T-helper 2 cell (primary cell): ENCODE results near the gene SMG6.

Experiments
- DNase-seq, 5 experiments: peaks; one replicate each; pipeline versions ENCODE4 v3.0.0 to v3.0.0-alpha.2; 2012 to 2022

Gene SMG6

GRCh38 chr17:2232244-2232638, 71.3 kb downstream of the SMG6 start:
- DNase-seq = no peak

- DNase-seq = no peak
Observed at GRCh38 chr17:2230877-2231276, 72.7 kb downstream of the SMG6 start.

GRCh38 chr17:2227025-2227699, 76.4 kb downstream of the SMG6 start:
- no peak for DNase-seq

GRCh38 chr17:2223617-2223927, 80.0 kb downstream of the SMG6 start:
- no peak for DNase-seq

- DNase-seq = peak in 2 of 5 experiments; percentile 56 to 82
Observed at GRCh38 chr17:2222901-2223616, 80.5 kb downstream of the SMG6 start.

- DNase-seq = no peak
Observed at GRCh38 chr17:2222301-2222700, 81.3 kb downstream of the SMG6 start.

- DNase-seq = no peak
Observed at GRCh38 chr17:2218426-2218825, 85.2 kb downstream of the SMG6 start.

GRCh38 chr17:2215616-2216364, 87.8 kb downstream of the SMG6 start:
- peak; percentile 25 to 90 (median 53) for DNase-seq

GRCh38 chr17:2214929-2215615, 88.5 kb downstream of the SMG6 start:
- DNase-seq = peak in 1 of 5 experiments; percentile 20

- DNase-seq = no peak
Observed at GRCh38 chr17:2214047-2214928, 89.3 kb downstream of the SMG6 start.

GRCh38 chr17:2213291-2213960, 90.2 kb downstream of the SMG6 start:
- no peak for DNase-seq

- DNase-seq = no peak
Observed at GRCh38 chr17:2212400-2212981, 91.1 kb downstream of the SMG6 start.

- DNase-seq = no peak
Observed at GRCh38 chr17:2211661-2212399, 91.8 kb downstream of the SMG6 start.

GRCh38 chr17:2210726-2211125, 92.9 kb downstream of the SMG6 start:
- no peak for DNase-seq

- no peak for DNase-seq
Observed at GRCh38 chr17:2207815-2208515, 95.6 kb downstream of the SMG6 start.

GRCh38 chr17:2204393-2204792, 99.2 kb downstream of the SMG6 start:
- DNase-seq = no peak

- DNase-seq = no peak
Observed at GRCh38 chr17:2203818-2204217, 99.8 kb downstream of the SMG6 start.

GRCh38 chr17:2202996-2203575, 100.5 kb downstream of the SMG6 start:
- no peak for DNase-seq

GRCh38 chr17:2202302-2202995, 101.1 kb downstream of the SMG6 start:
- no peak for DNase-seq
